Omental fat pad (tissue), 4 donors: ENCODE data around the gene ADCY10. TPM values are rescaled to one million over a fixed set of nuclear protein-coding genes. Genes with fewer than 3 reads are reported as not detected.
"Not testable (repeated sequence)": the region's sequence is repeated elsewhere in the genome, so short reads cannot be mapped to it uniquely, and the experiment has no call there.

Experiments
- ATAC-seq: fragments of 150-250 bp; one replicate; pipeline ENCODE4 v1.9.1; 2016; ENCODE audit warnings: mild to moderate bottlenecking, moderate library complexity; ENCODE audit not compliant: low FRiP score
- DNase-seq: peaks from one replicate; pipeline ENCODE4 v3.0.0-alpha.2; 2019; ENCODE audit warnings: low spot score
- total RNA-seq, 4 donors: library from RNA; depleted of rRNA; stranded (reverse); fragments of >200 nt; gene quantifications; one replicate each; pipeline ENCODE4 v1.1.0, GENCODE V29; 2016
- TF ChIP-seq, protein P1 (sequence below), 3 donors: fragments of 450-650 bp; IDR thresholded peaks; one replicate each; pipeline ENCODE4 v1.5.1; 2016 to 2017; ENCODE audit warnings: antibody characterized with exemption in 3 of 3, mild to moderate bottlenecking in 3 of 3, moderate library complexity in 2 of 3

ADCY10 gene
- total RNA-seq, 4 donors from 2014 or later, result 0.32 to 1.0 (median 0.75) TPM; not detected in 1

- DNase-seq (no peak), ATAC-seq (no peak)
- TF ChIP-seq, protein P1, sequence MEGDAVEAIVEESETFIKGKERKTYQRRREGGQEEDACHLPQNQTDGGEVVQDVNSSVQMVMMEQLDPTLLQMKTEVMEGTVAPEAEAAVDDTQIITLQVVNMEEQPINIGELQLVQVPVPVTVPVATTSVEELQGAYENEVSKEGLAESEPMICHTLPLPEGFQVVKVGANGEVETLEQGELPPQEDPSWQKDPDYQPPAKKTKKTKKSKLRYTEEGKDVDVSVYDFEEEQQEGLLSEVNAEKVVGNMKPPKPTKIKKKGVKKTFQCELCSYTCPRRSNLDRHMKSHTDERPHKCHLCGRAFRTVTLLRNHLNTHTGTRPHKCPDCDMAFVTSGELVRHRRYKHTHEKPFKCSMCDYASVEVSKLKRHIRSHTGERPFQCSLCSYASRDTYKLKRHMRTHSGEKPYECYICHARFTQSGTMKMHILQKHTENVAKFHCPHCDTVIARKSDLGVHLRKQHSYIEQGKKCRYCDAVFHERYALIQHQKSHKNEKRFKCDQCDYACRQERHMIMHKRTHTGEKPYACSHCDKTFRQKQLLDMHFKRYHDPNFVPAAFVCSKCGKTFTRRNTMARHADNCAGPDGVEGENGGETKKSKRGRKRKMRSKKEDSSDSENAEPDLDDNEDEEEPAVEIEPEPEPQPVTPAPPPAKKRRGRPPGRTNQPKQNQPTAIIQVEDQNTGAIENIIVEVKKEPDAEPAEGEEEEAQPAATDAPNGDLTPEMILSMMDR (IDR thresholded peaks at IDR 0.05), result no peak
Observed at GRCh38 chr1:167890400-167890799, 23.5 kb downstream of the ADCY10 start.

GRCh38 chr1:167887187-167887586 lies 26.7 kb downstream of the ADCY10 start:
- not testable (repeated sequence) for ATAC-seq, DNase-seq

DNA sequence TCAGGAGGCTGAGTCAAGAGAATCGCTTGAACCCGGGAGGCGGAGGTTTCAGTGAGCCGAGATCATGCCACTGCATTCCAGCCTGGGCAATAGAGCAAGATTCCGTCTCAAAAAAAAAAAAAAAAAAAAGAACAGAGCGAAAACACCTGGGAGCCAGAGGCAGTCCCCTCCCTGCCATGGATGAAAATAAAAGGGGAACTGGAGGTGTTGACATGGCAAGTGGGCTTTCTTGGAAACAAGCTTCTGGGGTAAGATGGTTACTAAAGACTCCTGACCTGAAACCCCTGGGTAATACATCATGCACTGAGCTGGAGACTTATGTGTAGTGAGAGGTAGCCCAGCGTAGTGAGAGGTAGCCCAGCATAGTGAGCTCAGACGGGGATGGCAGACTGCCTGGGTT lies 31.6 kb downstream of the ADCY10 start:
- no peak for ATAC-seq
- DNase-seq, result no peak
- TF ChIP-seq, protein P1 (IDR thresholded peaks at IDR 0.05), result no peak

GRCh38 chr1:167881786-167882185 lies 32.1 kb downstream of the ADCY10 start:
- DNase-seq, result no peak
- TF ChIP-seq, protein P1 (IDR thresholded peaks at IDR 0.05), result no peak
- ATAC-seq, result no peak

- DNase-seq (no peak), ATAC-seq (no peak)
- TF ChIP-seq, protein P1 (IDR thresholded peaks at IDR 0.05), result no peak
Observed at GRCh38 chr1:167881069-167881468, 32.9 kb downstream of the ADCY10 start.

DNA sequence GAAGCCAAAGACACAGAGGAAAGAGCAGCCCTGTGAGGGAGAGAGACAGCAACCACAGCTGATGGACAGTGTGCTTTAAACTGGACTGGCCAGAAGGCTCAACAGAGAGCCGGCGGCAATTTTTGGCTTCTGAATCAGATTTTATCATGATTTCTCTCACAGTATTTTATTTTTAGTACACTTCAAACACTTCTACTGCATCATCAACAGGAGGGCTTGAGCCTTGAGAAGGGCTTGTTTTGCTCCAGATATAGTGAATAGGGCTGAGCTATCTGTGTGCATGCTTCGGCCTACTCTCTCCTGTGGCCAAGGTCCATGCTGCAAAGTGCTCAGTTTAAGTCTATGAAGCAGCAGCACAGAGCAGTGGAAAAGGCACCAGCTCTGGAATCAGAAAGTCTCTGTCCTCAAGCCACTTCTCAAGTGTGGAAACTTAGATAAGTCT lies 33.3 kb downstream of the ADCY10 start:
- DNase-seq, result no peak
- TF ChIP-seq, protein P1 (IDR thresholded peaks at IDR 0.05), result no peak
- ATAC-seq, result no peak

GRCh38 chr1:167879508-167879907 lies 34.4 kb downstream of the ADCY10 start:
- ATAC-seq (no peak), DNase-seq (no peak)
- TF ChIP-seq, protein P1 (IDR thresholded peaks at IDR 0.05), result no peak
